Fibroblast of skin of left quadriceps (primary cell): Measurements from ENCODE around the gene TUBB2B.
"Not testable (repeated sequence)": the region's sequence is repeated elsewhere in the genome, so short reads cannot be mapped to it uniquely, and the experiment has no call there.

ENCODE experiments used
- DNase-seq, 2 experiments: peaks; one replicate each; pipeline ENCODE4 v3.0.0-alpha.2; 2013; ENCODE audit warnings: low read depth in 2 of 2

Gene TUBB2B

GRCh38 chr6:3258201-3258600, 30.7 kb upstream of the TUBB2B start:
- DNase-seq = no peak

DNA sequence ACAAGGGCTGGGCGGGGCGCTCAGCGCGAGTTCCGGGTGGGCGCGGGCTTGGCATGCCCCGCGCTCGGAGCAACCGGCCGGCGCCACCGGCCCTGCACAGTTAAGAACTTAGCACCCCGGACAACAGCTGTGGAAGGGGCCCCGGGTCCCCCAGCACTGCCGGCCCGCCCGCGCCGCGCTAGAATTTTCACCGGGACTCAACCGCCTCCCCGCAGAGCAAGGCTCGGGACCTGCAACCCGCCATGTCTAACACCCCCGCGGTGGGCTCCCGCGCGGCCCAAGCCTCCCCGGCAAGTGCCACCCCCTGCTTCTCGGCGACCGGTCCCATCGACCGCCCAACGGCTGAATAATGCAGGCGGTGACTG, 26.1 kb upstream of the TUBB2B start:
- no peak for DNase-seq

DNA sequence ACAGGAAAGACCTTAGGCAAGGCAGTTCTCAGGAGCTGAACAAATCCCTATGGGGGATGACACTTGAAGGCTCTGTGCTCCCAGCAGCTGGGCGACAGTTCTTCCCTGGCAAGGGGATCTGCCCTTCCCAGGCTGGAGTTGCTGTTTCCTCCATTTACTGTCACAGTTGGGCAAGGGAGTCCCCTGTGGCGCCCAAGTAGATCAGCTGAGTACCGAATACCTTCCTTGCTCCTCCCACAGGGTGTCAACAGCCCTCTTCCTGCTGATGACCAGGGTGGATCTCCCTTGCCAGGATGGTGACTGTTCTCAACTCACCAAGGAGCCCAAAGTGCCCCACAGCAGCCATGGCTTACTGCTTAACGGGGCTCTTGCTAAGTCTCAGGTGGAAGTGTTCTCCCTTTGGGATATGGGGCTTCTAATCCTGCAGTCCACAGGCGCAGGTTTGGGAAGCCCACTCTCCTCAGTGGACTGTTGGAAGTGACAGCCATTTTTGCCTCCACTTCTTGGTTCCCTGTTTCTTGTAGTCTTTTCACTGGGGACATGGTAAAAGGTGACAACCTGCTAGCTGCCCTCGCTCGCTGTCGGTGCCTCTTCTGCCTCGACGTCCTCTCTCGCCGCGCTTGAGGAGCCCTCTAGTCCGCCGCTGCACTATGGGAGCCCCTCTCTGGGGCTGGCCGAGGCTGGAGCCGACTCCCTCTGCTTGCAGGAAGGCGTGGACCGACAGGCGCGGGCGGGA, 25.6 kb upstream of the TUBB2B start:
- DNase-seq = no peak

GRCh38 chr6:3252369-3252768, 24.9 kb upstream of the TUBB2B start:
- no peak for DNase-seq

GRCh38 chr6:3251462-3252314, 24.2 kb upstream of the TUBB2B start:
- peak; percentile 57 to 63 for DNase-seq

- DNase-seq = no peak
Observed at GRCh38 chr6:3250231-3250675, 22.8 kb upstream of the TUBB2B start.

- DNase-seq = no peak
Observed at GRCh38 chr6:3249821-3250220, 22.4 kb upstream of the TUBB2B start.

DNA sequence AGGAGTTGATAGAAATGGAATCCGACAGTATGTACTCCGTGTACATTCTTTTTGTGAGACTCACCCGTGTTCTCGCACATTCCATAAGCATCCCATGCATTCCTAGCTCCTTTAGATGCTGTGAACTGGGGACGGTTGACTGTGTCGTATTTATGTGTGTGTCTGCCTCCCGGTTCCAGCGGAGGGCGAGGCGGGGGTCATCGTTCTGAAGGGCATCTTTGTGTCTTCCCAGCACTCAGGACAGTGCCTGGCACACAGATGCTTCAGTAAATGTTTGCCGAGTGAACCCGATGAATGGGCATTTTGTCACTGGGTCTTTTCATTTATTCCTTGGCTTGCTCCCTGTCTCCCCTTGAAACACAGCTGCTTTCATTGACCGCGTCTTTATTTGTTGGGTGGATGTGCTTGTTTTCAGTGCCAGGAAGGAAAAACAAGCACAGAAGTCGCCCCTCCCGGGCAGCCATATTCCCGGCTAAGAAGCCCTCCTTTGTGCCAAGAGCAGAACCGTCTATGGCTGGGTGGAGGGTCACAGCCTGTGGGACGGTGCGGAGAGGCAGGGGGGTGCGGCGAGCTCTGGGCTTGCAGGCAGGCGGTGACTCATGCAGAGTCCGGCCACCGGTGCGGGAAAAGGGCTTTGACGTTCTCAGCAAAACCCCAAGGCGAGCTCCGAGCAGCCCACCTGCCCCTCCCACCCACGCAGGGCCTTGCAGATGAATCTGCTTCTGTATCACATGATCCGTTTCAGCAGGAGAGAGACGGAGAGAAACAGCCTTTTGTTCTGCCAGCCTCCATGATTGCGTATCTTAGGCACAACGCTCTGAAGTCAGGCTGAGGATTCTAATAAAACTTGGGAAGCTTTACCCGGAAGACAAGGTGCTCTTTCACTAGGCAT, 20.0 kb upstream of the TUBB2B start:
- DNase-seq = peak; percentile 82 to 83

DNA sequence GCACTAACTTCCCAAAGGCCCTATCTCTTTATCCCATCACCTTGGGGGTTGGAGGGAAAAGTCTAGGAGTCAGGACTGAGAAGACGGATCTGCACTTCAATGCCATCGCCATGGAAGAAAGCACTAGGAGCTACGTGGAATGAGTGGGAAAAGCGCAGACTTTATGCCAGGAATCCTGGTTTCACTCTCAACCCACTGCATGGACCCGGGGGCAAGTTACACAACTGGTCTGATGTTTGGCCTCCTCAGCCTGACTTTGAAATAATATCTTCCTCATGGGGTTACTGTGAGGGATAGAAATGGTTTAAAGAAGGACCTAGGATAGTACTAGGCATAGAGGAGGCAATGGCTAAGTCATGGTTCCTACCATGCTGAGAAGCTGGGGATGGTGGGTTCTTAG, 17.8 kb upstream of the TUBB2B start:
- no peak for DNase-seq

- DNase-seq = not testable (repeated sequence)
Observed at GRCh38 chr6:3244832-3245161, 17.3 kb upstream of the TUBB2B start.

DNA sequence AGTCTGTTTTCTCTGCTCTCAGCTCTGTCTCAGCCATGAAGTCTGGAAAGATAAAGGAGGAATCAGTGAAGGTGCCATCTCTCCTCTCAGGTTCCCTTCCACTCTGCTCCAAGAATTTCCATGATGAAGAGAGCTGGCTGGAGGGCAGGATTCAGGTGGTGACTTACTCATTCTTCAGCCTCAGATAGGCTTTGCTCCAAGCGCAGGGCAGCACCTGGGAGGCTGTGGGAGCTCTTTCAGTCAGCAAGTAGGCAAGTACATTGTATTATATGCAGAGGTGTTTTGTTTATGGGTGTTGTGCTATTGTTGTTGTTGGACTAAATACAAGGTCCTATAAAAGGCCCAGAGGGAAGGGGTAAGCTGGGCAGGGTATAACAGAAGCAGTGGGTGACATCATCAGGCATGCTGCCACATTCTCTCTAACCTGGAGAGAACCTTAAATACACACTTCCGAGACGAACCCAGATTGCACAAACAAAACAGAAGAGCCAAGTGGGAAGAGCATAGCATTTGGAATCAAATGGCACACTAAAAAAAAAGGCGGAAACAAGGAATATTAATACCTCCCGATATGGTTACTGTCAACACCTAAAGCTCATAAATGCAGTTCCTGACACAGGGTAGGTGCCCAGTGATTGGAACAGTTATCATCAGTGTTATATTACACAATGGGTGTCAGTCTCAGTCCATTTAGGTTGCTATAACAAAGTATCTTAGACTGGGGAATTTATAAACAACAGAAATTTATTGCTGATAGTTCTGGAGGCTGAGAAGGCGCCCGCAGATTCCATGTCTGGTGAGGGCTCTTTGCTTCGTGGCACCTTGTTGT, 16.8 kb upstream of the TUBB2B start:
- DNase-seq = no peak

- no peak for DNase-seq
Observed at GRCh38 chr6:3242768-3243167, 15.3 kb upstream of the TUBB2B start.

GRCh38 chr6:3241745-3242144, 14.3 kb upstream of the TUBB2B start:
- DNase-seq = not testable (repeated sequence)

- DNase-seq = no peak
Observed at GRCh38 chr6:3240595-3240994, 13.1 kb upstream of the TUBB2B start.

GRCh38 chr6:3239110-3239830, 11.8 kb upstream of the TUBB2B start:
- DNase-seq = no peak

GRCh38 chr6:3237761-3238662, 10.6 kb upstream of the TUBB2B start:
- no peak for DNase-seq

- no peak for DNase-seq
Observed at GRCh38 chr6:3236005-3236404, 8.6 kb upstream of the TUBB2B start.

GRCh38 chr6:3235486-3235885, 8.0 kb upstream of the TUBB2B start:
- DNase-seq = no peak

- DNase-seq = no peak
Observed at GRCh38 chr6:3233904-3234303, 6.5 kb upstream of the TUBB2B start.

- no peak for DNase-seq
Observed at GRCh38 chr6:3233321-3233720, 5.9 kb upstream of the TUBB2B start.
